ENCODE measurements around the gene TNFRSF8.

DNA sequence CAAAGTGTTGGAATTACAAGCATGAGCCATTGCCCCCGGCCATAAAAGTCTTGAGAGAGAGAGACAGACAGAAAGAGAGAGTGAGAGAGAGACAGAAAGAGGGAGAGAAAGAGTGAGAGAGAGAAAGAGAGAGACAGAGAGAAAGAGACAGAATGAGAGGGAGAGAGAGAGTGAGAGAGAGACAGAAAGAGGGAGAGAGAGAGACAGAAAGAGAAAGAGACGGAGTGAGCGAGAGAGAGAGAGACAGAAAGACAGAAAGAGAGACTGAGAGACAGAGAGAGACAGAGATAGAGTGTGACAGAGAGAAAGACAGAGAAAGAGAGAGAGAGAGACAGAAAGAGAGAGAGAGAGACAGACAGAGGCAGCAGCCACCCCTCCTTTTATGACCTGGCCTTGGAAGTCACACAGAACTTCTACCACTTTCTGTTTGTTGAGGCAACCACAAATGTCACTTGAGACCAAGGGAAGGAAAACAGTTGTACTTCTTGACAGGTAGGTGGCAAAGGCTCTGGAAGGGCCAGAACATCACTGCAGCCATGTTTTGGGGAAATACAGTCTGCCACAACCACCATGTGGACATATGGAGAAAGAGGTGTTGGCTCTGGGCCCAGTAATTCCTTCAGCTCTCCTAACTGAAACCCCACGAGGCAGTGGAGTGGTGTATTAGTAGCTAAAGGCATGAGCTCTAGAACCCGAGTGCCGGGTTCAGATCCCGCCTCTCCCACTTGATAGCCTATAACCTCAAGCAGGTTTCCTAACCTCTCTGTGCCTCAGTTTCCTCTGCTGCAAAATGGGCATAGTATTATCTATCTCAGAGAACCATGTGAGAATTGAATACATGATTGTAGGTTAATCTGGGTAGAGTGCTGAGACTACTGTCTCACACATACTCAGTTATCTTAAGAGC is 50.6 kb downstream of the TNFRSF8 start:
- TF ChIP-seq, protein P1, sequence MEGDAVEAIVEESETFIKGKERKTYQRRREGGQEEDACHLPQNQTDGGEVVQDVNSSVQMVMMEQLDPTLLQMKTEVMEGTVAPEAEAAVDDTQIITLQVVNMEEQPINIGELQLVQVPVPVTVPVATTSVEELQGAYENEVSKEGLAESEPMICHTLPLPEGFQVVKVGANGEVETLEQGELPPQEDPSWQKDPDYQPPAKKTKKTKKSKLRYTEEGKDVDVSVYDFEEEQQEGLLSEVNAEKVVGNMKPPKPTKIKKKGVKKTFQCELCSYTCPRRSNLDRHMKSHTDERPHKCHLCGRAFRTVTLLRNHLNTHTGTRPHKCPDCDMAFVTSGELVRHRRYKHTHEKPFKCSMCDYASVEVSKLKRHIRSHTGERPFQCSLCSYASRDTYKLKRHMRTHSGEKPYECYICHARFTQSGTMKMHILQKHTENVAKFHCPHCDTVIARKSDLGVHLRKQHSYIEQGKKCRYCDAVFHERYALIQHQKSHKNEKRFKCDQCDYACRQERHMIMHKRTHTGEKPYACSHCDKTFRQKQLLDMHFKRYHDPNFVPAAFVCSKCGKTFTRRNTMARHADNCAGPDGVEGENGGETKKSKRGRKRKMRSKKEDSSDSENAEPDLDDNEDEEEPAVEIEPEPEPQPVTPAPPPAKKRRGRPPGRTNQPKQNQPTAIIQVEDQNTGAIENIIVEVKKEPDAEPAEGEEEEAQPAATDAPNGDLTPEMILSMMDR (IDR thresholded peaks at IDR 0.05) = no peak
- no peak for TF ChIP-seq POLR2A (IDR thresholded peaks at IDR 0.05; ENCODE audit: low read depth)

All from esophagus muscularis mucosa (tissue), 3 donors.